Gastroesophageal sphincter (tissue), 3 donors: Measurements from ENCODE around the gene ZNF454.

Experiments used
- POLR2A ChIP-seq, 2 donors: fragments of 450-650 bp; IDR thresholded peaks; one replicate each; pipeline ENCODE4 v1.6.1; 2017; ENCODE audit warnings: antibody characterized with exemption in 2 of 2, mild to moderate bottlenecking in 2 of 2, moderate library complexity in 1 of 2
- TF ChIP-seq, protein P1 (sequence below), 4 experiments: fragments of 200-600 bp in 2 of 4; fragments of 450-650 bp in 2 of 4; sonication (generic) in 1 of 4; IDR thresholded peaks; one replicate each; pipeline ENCODE4 v1.5.1; 2017 to 2019; ENCODE audit warnings: antibody characterized with exemption in 4 of 4, mild to moderate bottlenecking in 2 of 4, moderate library complexity in 2 of 4

DNA sequence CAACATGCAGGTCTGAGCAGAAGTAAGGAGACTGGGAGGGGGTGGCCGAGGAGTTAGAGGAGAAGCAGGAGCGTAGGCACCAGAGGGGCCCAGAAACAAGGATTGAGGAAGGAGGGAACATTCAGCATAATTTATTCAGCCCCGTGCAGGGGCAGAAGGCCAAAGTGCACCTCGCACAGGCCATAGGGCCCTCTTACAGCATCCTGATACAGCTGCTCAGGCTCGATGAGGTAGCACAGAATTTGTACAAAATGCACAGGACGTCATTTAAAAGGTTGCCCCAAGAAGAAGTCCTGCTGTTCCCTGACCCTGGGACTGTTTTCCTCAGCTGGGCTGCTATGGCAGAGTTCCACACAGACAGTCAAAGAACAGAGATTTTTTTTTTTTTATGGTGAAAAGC, 56.2 kb downstream of the ZNF454 start:
- TF ChIP-seq, protein P1, sequence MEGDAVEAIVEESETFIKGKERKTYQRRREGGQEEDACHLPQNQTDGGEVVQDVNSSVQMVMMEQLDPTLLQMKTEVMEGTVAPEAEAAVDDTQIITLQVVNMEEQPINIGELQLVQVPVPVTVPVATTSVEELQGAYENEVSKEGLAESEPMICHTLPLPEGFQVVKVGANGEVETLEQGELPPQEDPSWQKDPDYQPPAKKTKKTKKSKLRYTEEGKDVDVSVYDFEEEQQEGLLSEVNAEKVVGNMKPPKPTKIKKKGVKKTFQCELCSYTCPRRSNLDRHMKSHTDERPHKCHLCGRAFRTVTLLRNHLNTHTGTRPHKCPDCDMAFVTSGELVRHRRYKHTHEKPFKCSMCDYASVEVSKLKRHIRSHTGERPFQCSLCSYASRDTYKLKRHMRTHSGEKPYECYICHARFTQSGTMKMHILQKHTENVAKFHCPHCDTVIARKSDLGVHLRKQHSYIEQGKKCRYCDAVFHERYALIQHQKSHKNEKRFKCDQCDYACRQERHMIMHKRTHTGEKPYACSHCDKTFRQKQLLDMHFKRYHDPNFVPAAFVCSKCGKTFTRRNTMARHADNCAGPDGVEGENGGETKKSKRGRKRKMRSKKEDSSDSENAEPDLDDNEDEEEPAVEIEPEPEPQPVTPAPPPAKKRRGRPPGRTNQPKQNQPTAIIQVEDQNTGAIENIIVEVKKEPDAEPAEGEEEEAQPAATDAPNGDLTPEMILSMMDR (IDR thresholded peaks at IDR 0.05), result no peak
- TF ChIP-seq POLR2A (IDR thresholded peaks at IDR 0.05), result no peak
